OCI-M2 (cell line): Measurements from ENCODE around the gene CCDC192.
"Not testable (repeated sequence)": the region's sequence is repeated elsewhere in the genome, so short reads cannot be mapped to it uniquely, and the experiment has no call there.

Experiments used
- DNase-seq: peaks from one replicate; lab custom pipeline; 2025; ENCODE audit not compliant: unreplicated experiment; lab: John Stamatoyannopoulos, UW

CCDC192 gene

DNA sequence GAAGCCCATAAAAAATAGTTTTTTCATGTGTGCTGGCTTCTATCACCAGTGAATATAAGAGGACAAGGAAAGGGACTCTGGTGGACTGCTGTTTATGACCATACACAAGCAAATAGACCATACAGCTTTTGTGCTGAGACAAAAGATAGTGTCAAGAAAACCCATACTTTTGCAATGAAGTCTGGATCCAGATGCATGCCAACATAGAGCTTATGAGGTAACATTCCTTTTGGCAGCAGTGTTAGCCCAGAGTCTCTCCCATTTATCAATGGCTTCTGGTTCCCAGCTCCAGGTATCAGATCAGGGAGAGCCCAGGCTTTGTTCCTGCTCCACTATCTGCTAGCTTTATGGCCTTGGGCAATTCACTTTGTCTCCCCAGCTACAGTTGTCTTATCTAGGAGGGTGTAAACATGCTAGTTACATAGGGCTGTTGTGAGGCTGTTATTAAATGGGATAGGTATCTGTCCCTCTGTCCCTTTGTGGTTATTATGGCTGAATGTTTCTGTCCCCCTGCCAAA is 55.6 kb downstream of the CCDC192 start:
- DNase-seq = no peak

DNA sequence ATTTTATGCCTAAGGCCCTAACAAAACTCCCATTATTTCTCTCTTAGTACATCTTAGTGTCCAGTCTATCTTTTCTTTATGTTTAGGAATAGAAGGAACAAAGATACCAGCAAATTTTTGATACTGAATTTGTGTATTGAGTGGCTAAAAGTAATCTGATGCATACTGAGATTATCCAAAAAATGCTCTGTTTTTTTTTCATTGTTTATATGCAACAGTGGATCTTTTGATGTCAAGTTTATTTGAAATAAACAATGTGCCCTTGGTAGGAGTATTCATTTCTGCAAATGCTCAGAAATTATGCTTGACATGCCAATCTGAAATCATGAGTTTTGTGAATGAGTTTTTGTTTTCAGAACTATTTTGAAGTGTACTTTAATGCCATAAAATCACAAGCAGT is 58.7 kb downstream of the CCDC192 start:
- no peak for DNase-seq

DNA sequence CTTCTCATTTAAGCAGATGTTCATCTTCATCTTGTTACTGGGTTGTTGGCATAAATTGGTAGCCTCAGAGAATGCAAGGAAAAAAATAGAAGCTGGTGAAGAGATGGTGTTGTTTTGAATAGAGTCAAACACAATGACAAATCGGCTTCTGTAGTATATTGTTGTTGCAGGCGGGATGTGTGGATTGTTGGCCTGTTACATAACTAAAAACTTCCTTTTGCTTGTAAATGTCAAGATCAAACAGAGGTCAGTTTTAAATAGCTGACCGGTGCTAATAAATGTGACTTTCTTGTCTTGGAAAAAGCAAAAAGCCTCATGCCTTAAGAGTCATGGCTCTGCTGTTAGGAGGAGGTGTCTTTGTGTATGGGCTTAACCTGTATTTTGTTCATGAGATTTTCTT is 59.2 kb downstream of the CCDC192 start:
- no peak for DNase-seq

DNA sequence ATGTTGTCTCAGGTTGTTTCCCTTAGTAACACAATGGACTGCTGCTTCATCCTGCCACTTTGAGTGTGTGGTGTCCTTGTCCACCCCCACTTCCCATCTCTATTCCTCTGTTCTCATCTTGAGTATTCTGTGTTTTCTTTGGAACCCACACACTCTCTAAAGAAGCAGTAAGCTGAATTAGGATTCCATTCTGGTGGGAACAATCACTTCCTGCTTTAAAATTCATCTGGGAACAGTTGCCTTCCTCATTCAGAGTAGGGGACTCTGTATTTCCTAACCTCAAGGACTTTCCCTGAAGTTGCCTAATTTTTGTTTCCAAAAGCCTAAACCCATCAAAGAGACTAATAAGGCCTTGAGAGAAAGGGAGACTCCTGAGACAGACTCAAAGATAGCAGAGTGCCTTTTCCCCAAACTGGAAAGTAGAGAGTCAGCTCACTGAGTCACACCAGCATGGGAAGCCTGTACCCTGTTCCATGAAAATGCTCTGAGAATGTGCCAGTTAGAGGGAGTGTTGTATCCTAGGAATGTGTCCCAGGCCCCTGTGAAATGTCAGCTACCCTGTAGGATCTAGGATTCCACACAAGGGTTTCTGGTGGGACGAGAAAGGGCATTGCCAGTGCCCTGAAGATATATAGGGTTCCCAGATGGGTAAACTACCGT is 63.6 kb downstream of the CCDC192 start:
- no peak for DNase-seq

DNA sequence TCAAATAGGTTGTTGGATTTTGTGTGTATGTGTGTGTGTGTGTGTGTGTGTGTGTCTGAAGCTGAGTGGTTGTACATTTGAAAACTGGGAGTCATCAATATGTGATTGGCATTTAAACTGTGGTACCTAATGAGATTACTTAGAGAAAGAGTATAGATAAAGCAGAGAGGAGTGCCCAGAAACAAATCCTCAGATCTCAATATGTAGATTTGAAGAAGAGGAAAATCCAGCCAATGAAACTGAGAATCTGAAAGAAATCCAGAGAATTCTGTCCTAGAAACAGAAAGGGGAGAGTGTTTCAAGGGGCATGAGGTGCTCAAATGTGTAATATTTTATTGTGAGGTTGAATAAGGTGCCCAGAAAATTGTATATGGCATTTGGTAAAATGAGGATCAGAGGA is 66.2 kb downstream of the CCDC192 start:
- DNase-seq = no peak

DNA sequence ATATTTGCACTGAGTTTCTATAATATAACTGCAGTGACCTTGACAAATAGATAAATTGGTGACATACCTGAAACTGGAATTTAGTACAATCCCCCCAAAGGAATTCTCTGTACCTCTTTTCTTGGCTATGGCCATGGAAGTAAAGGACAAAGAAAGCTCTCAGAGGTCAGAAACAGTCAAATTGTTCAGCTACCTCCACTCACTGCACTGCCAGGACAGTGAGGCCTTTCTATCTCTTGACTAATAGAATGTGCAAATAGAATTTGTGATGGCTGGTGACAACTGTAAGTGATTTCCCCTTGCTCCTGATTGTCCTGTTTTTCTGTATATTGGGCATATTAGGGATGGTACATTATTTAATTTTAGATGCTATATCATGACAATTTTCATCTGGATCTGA is 67.1 kb downstream of the CCDC192 start:
- DNase-seq = no peak

DNA sequence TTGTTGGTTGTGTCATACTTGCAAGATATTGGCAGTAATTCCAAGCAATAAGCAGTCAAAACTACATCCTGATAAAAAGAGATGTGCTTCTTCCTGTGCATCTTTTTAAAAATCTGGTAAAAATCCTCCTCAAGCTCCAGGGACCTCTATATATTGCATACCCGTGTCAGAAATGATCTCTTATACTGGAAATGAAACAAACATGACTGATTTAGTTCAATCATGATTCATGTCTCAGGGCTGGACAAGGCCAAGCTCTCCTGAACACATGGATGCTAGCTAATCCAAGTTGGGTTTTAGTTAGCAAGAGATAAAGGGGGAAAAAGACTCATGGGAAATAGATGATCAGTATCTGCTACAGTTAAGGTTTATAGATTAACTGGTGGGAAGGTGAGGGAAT is 69.3 kb downstream of the CCDC192 start:
- DNase-seq = no peak

DNA sequence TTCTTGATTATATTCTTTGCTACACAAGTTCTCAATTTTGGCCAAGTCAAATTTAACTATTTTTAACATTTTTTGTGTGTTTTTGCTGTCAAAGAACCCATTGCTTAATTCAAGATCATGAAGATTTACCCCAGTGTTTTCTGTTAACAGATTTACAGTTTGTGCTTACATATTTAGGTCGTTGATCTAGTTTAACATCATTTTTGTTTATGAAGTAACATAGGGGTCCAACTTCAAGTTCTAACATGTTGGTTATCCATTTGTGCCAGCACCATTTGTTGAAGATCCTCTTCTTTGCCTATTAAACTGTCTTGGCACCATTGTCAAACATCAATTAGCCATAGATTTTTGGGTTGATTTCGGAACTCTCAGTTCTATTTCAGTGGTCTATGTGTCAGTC is 71.0 kb downstream of the CCDC192 start:
- DNase-seq = no peak

DNA sequence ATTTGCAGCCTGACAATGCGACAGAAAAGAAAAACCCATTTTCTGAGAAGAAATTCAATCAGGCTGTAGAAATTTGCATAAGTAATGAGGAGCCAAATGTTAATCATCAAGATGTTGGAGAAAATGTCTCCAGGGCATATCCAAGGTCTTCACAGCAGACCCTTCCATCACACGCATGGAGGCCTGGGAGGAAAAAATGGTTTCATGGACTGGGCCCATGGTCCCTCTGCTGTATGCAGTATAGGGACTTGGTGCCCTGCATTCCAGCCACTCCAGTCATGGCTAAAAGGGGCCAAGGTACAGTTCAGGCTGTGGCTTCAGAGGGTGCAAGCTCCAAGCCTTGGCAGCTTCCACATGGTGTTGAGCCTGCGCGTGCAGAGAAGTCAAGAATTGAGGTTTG is 73.3 kb downstream of the CCDC192 start:
- DNase-seq = no peak

DNA sequence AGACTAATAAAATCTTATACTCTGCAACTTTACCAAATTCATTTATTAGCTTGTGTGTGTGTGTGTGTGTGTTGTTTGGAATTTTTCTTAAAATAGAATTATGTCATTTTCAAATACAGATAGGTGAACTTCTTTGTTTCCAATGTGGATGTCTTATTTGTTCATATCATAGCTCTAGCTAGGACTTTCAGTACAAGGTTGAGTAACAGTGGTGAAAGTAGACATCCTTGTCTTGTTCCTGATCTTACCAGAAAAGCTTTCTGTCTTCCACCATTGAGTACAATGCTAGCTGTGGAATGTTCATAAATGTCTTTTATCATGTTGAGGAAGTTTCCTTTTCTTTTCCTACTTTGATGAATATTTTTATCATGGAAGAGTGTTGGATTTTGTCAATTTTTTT is 74.8 kb downstream of the CCDC192 start:
- no peak for DNase-seq

DNA sequence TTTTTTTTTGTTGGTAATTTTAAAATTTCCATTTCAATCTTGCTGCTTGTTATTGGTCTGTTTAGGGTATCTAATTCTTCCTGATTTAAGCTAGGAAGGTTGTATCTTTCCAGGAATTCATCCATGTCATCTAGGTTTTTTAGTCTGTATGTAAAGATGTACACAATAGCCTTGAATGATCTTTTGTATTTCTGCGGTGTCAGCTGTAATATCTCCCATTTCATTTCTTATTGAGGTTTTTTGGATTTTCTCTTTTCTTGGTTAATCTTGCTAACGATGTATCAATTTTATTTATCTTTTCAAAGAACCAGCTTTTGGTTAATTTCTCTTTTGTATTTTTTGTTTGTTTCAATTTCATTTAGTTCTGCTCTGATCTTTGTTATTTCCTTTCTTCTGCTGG is 79.3 kb downstream of the CCDC192 start:
- DNase-seq = not testable (repeated sequence)

DNA sequence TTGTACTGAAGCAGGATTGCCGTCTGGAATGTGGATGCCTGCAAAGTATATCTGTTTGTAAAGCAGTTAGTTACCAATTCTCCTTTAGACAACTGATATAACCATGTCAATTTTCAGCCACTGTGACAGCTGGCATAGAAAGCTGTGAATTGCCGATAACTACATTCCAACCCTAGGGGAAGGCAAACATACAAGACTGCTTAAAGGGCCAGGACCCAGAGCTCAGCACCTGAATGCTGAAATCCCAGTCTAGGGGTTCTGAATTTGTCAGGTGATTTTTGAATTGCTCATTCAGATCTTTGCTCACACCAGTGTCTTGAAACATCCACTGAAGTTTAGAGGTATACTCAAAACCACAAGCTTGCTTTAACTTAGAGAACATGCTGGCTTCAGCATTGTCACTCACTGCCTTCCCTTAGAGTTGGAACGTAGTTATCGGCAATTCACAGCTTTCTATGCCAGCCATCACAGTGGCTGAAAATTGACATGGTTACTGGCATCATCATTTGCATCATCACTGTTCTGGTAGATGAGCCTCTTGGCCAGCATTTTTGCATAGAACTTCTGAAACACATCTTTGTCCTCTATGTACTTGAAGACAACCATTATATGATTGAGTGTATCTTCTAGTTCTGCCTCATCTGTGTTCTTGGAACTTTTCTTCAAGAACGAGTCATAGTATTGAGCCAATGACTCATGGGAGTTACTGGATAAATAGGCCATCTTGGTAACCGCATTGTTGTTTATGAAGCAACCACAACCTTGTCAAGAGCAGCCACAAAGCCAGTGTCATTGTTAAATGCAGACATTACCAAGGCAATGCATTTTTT is 82.1 kb downstream of the CCDC192 start:
- no peak for DNase-seq

DNA sequence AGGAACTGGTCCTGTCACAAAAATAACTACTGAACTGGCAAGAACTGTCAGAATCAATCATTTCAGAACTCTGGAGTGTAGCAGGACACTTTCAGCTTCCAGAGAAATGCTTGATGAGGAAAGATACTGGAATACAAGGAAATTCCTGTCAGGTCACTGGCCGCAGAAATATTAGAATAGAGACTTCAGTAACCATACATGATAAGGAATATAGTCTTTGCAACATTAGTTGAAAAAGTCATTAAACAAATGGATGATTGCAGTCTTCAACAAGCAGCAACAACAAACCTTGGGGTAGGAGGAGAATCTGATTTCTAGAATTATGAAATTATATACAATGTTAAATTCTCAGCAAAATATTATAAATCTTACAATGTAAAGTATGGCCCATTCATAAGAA is 88.2 kb downstream of the CCDC192 start:
- no peak for DNase-seq

DNA sequence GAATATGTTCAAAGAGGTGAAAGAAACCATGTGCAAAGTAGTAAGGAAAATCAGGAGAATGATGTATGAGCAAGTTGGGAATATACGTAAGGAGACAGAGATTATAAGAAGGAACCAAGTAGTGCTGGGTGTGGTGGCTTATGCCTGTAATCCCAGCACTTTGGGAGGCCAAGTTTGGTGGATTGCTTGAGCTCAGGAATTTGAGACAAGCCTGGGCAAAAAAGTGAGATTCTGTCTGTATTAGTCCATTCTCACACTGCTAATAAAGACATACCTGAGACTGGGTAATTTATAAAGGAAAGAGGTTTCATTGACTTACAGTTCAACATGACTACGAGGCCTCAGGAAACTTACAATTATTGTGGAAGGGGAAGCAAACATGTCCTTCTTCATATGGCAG is 88.7 kb downstream of the CCDC192 start:
- not testable (repeated sequence) for DNase-seq

DNA sequence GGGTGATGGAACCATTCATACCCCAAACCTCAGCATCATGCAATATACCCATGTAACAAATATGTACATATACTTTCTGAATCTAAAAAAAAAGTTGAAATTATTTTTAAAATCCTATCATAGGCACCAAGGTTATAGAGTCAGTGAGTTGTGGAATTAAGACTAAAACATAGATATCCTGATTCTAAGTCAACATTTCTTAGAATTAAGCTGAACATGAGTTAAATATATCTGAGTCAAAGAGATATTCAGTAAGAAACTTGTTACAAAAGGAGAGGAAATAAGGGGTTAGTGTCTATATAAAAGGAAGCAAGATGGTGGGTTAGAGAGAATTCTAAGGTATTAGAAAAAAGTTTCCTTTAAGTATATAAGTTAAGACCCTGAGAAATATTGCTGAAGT is 89.9 kb downstream of the CCDC192 start:
- DNase-seq = no peak

DNA sequence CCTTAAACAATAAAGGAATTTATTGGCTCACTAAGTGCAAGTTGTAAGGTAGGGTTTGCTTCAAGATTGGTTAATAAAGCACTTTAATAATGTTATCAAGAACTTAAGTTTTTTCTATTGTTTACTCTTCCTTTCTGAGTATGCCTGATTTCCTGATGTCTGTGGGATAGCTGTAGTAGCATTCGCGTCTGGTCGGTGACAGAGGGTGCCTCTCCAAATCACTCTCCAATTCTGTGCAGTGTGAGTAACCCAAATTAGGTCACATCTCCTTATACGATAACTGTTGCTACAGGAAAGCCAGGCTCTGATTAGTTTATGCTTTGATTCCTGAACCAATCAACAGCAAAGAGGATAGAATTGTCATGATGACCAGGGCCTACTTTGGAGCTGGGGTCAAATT is 90.7 kb downstream of the CCDC192 start:
- no peak for DNase-seq

DNA sequence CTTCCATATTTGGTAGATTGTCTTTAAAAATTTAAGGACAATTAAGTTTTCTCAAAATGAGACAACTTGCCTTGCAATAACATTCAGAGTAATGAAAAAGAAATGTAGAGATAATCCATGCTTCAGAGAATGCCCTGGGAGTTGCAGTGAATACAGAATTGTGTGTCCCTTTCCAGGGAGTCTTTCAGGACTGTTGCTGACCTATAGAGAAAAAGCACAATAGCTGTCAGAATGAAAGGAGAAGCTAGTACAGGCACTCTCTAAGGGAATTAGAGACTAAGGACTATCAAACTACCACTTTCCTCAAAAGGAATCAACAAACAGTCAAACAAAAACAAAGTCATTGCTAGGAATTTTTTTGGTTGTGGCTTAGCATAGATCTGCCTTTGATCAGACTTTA is 93.0 kb downstream of the CCDC192 start:
- no peak for DNase-seq

DNA sequence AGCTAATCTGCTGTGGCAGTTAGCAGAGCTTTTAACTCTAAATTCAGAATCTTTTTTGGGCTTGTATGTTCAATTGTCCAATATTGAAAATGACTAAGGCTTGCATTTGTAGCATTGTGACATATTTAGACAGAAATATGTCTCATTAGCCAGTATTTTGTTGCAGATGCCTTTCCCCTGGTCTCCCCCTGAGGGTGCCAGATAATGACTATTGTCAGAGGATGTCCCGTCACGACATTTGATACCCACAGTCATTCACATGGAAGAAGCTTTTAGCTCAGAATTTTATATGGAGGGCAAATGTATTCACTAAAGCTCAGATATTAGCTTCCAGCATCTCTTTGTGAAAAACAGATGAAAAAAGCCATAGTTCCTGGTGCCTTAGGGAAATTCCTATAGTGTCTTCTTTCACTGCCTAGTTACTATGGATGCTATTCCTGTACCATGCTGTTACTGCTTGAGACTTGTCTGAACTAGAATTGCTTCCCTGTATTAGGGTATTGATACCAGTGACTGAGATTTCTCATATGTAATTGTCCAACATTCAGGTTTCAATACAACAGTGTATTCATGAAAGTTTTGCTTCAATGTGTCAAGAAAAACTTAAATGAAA is 96.2 kb downstream of the CCDC192 start:
- no peak for DNase-seq

DNA sequence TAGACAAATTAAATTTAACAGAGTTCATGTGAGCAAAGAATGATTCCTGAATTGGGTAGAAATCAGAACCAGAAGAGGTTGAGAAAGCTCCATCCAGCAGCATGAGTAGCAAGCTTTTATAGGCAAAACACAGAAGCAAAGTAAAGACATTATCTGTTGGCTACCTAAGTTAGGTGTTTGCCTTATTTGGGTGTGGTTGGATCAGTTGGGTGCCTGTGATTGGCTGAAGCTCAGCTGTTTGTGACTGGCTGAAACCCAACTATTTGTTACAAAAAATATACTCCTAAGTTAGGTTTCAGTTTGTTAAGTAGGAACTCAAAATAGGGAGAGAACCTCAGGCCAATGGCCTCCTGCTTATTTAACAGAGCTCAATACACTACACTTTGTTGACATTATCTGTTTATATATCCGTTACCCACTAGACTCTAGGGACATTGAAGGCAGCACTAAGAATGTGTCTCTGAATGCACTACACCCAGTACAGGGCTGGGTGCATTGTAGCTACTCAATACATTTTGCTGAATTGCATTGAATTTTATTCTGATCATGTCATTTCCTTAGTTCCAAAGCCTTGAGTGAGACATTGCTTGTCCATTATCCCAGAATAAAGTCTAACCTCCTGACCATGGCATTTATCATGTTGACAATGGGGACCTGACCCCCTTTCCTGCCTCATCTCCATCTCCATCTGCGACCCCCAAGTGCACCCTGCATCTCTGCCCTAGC is 98.7 kb downstream of the CCDC192 start:
- no peak for DNase-seq

DNA sequence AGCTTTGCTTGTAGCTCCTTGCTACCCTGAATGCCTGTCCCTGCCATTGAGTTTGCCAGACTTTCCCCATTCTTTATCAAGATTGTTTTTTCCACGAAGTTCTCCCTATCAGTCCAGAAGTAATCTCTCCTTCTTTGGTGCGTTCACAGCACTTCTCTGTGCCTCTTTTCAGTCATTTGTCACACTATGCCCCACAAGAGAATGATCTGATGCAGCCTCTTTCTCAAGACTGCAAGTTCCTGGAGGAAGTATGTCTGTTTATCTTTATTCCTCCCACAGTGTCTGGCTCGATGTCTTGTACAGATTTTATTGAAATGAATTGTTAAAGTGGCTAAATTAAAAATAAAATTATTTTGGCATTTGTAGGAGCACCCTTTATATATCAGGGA is 99.3 kb downstream of the CCDC192 start:
- DNase-seq = no peak

DNA sequence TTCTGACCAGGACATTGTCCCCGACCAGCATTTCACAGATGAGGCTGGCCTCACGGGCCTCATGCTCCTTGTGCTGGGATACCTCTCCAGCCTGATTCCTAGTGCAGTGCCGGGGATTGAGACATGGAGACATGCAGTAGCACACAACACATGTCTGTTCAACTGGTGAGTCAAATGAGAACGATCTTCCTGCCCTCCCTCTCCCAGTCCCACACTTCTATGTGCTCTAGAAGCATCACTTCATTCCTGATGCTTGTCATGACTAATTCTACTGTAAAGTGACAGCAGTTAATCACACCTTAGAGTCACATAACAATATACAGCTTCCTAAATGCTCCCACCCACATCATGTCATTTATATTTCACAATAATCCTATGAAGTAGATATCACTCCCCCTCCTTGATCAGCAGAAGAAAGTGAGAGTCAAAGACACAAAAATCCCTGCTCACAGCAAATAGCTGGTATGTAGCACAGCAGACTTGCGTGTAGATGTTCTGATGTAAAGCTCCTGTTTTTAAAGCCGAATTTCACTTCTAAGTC is 101.8 kb downstream of the CCDC192 start:
- DNase-seq = no peak
